Esophagus (tissue), 2 donors: ENCODE data around the gene DIO2. TPM values are rescaled to one million over a fixed set of nuclear protein-coding genes. Genes with fewer than 3 reads are reported as not detected.

Source experiments
- H3K27ac ChIP-seq, 2 donors: one replicate each; pipeline ENCODE4 v1.5.1; 2013; ENCODE audit warnings: low read depth in 2 of 2, mild to moderate bottlenecking in 2 of 2, inconsistent platforms in 1 of 2, low read length in 1 of 2, moderate library complexity in 1 of 2
- H3K27me3 ChIP-seq, 2 donors: one replicate each; pipeline ENCODE4 v1.6.1; 2013; ENCODE audit warnings: low read length in 2 of 2, control low read depth in 1 of 2, mild to moderate bottlenecking in 1 of 2; ENCODE audit not compliant: insufficient read depth in 2 of 2, control insufficient read depth in 1 of 2
- H3K36me3 ChIP-seq, 2 donors: one replicate each; pipeline ENCODE4 v1.6.1; 2013; ENCODE audit warnings: low read length in 1 of 2; ENCODE audit not compliant: control insufficient read depth in 2 of 2, insufficient read depth in 2 of 2
- H3K4me1 ChIP-seq, 2 donors: one replicate each; pipeline ENCODE4 v1.6.1; 2013; ENCODE audit warnings: low read length in 1 of 2; ENCODE audit not compliant: control insufficient read depth in 2 of 2, insufficient read depth in 2 of 2
- H3K4me3 ChIP-seq, 2 donors: one replicate each; pipeline ENCODE4 v1.5.1; 2013; ENCODE audit warnings: low read length in 2 of 2, mild to moderate bottlenecking in 2 of 2, low read depth in 1 of 2, moderate library complexity in 1 of 2
- H3K9me3 ChIP-seq, 2 donors: one replicate each; pipeline ENCODE4 v1.6.1; 2013; ENCODE audit warnings: mild to moderate bottlenecking in 2 of 2, low read depth in 1 of 2, low read length in 1 of 2, moderate library complexity in 1 of 2; ENCODE audit not compliant: control insufficient read depth in 2 of 2, insufficient read depth in 1 of 2
- WGBS, 2 donors: extraction: QIAGEN DNeasy Blood & Tissue Kit; methylation state at CpG; one replicate each; pipeline ENCODE4 v1.1.7; 2013; 5-methylcytosine and 5-hydroxymethylcytosine counted together
- polyA plus RNA-seq, 2 donors: library from polyadenylated mRNA; stranded (reverse); fragments of 200-250 nt; gene quantifications; one replicate each; pipeline ENCODE4 v1.2.3, GENCODE V29; 2013
- donor health status: healthy with polysubstance abuse.
- donor health status: Bipolar disorder and iron deficiency.

The DIO2 gene
- 10 to 100 TPM; 42.3 to 58.7 TPM for polyA plus RNA-seq

DNA sequence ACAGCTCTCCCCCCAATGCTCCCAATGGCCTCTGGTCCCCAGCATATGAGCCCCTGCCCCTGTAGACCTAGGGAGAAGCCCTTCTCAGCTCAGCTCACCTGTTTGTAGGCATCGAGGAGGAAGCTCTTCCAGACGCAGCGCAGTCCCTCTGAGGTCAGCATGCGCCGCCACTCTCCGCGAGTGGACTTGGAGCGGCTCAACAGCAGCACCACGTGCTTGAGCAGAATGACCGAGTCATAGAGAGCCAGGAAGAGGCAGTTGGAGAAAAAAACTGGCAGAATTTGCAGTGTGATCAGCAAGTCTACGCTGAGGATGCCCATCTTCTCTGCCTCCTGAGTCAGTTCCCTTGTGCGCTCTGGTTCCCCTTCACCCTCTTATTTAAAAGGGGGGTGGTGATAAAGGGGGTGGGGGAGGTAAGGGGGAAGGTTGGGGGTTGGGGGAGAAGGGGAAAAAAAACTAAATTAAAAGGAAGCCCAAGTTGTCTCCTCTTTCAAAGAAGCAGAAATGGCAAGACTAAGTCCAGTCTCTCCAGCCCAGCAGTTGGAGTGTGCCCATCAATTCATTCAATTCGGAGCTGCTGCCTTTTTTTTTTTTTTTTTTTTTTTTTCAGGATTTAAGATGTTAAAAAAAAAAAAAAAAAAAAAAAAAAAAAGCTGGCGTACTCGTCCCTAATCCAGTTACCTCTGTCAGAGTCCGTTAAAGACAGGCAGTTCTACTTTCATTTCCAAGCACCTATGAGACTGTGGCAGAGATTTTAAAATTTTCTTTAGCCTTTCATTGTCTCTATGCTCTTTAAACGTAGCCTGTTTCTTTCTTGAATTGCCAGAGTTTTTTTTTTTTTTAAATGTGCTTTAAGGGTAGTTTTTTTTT lies at the start of gene DIO2:
Gene DIO2, minus strand, starts transcription at position 352 of the 870 bp plus-strand sequence. Its CDS starts 32 bp downstream, at position 320.
- Histone ChIP-seq H3K27me3 (no peaks in the 10 kb centered on the region), H3K36me3 (peaks cover 0 to 4% of the 10 kb centered on the region in 2 donors), H3K27ac (peak within 1 kb of the TSS in 1 of 2 donors; percentile 10), H3K9me3 (no peaks in the 10 kb centered on the region), H3K4me3 (peak within 1 kb of the TSS in 1 of 2 donors; percentile 35), H3K4me1 (no peaks in the 10 kb centered on the region)
- 50 to 54% methylated on average over 17 of the region's 17 CpGs for WGBS, 2 donors

- no peaks in the 10 kb centered on the region for H3K9me3 ChIP-seq
- 72 to 74% methylated on average over 5 of the region's 5 CpGs for WGBS, 2 donors
- no peaks in the 10 kb centered on the region for H3K27me3 ChIP-seq
- H3K36me3 ChIP-seq = no peaks in the 10 kb centered on the region
- no peak overlapping the region for H3K27ac ChIP-seq
- H3K4me3 ChIP-seq = no peak overlapping the region
- no peaks in the 10 kb centered on the region for H3K4me1 ChIP-seq
Measured at GRCh38 chr14:80260645-80261044, 49.3 kb upstream of the DIO2 start.

GRCh38 chr14:80239631-80240030 lies 28.3 kb upstream of the DIO2 start:
- no peak overlapping the region for H3K4me3 ChIP-seq
- no peaks in the 10 kb centered on the region for H3K27me3 ChIP-seq
- WGBS, 2 donors = 73 to 84% methylated on average over 2 of the region's 2 CpGs
- no peaks in the 10 kb centered on the region for H3K4me1 ChIP-seq
- H3K36me3 ChIP-seq = peaks cover 0 to 3% of the 10 kb centered on the region in 2 donors
- no peak overlapping the region for H3K27ac ChIP-seq
- peaks cover 0 to 4% of the 10 kb centered on the region in 2 donors for H3K9me3 ChIP-seq

- H3K9me3 ChIP-seq = peaks cover 0 to 4% of the 10 kb centered on the region in 2 donors
- H3K27ac ChIP-seq = no peak overlapping the region
- H3K4me1 ChIP-seq = no peaks in the 10 kb centered on the region
- WGBS, 2 donors = 82 to 84% methylated on average over 3 of the region's 3 CpGs
- no peak overlapping the region for H3K4me3 ChIP-seq
- H3K27me3 ChIP-seq = no peaks in the 10 kb centered on the region
- peaks cover 0 to 3% of the 10 kb centered on the region in 2 donors for H3K36me3 ChIP-seq
Measured at GRCh38 chr14:80237143-80237542, 25.8 kb upstream of the DIO2 start.

GRCh38 chr14:80233470-80234089 lies 22.3 kb upstream of the DIO2 start:
- H3K4me1 ChIP-seq = no peaks in the 10 kb centered on the region
- H3K4me3 ChIP-seq = no peak overlapping the region
- peak overlapping the region; percentile 45 to 76 for H3K27ac ChIP-seq
- peaks cover 0 to 4% of the 10 kb centered on the region in 2 donors for H3K9me3 ChIP-seq
- H3K27me3 ChIP-seq = no peaks in the 10 kb centered on the region
- 56 to 63% methylated on average over 2 of the region's 2 CpGs for WGBS, 2 donors
- peaks cover 0 to 3% of the 10 kb centered on the region in 2 donors for H3K36me3 ChIP-seq

DNA sequence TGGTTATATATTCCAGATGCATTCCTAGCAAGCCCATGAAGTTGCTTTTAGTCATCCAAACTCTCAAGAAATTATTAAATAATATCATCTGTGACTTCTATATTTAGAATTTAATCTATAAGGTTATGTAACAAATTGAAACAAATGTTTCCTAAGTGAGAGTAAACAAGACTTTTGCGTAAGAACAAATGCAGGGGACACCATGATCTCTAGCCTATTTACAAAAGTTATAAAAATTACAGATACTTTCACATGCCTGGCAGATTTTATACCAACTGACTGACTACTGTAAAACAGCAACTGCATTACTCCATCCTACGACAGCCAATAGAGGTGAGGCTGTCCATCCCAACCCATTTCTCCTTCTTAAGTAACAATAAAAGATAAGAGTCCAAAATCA lies 20.4 kb upstream of the DIO2 start:
- Histone ChIP-seq H3K4me1 (no peaks in the 10 kb centered on the region), H3K27me3 (no peaks in the 10 kb centered on the region), H3K27ac (no peak overlapping the region), H3K36me3 (peaks cover 0 to 4% of the 10 kb centered on the region in 2 donors), H3K4me3 (no peak overlapping the region), H3K9me3 (no peaks in the 10 kb centered on the region)
- WGBS, 2 donors = 79 to 85% methylated on average over 2 of the region's 2 CpGs

DNA sequence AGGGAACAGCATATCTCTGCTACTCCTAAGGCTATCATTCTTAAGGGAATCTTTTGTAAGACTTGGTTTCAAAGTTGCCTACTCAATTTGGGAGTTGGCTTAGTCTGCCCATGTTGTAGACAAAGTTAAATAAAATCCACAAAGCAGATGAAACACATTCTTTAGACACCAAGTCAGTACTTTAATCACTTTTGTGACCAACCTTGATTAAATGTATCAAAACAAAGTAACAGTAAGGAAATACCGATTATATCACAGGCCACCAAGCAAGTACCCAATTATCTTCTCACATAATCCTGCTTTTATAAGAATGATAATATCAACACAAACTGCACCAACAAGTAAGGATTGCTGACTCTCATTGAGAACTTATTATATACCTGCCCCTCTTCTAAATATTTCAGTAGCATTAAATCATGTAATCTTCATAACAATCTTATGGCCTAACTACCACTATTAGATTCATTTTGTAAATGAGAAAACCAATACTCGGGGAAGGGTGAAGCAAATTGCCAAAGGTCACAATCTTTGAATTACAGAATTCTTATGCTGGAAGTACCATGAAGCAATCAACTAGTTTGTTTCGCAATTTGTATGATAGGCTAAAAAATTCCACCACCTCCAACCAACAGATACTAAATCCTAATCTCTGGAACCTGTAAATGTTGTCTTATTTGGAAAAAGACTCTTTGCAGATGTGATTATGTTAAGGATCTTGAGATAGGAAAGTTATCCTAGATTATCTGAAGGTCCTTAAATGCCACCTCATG lies 12.6 kb upstream of the DIO2 start:
- no peaks in the 10 kb centered on the region for H3K4me1 ChIP-seq
- H3K27me3 ChIP-seq = no peaks in the 10 kb centered on the region
- 84 to 86% methylated on average over 3 of the region's 3 CpGs for WGBS, 2 donors
- H3K4me3 ChIP-seq = no peak overlapping the region
- peaks cover 0 to 4% of the 10 kb centered on the region in 2 donors for H3K36me3 ChIP-seq
- no peak overlapping the region for H3K27ac ChIP-seq
- H3K9me3 ChIP-seq = peaks cover 0 to 2% of the 10 kb centered on the region in 2 donors

DNA sequence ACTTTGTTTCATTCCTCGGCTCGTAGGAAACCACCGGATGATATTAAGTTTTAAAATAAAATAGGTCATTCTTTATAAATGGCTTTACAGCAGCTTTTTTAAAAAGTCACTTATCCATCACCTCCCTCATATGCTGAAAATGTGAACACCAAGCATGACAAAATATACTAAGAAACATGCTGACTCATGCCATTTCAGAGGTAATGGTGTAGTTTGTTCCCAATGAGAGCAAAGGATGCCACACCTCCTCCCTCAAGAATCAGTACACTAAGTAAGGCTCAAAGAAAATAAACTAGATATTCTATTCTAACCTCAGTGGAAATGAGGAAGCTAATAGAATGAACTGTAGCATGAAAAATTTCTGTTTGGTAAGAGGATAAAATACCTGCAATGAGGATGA lies 5.5 kb upstream of the DIO2 start:
- H3K27ac ChIP-seq = no peak overlapping the region
- no peak overlapping the region for H3K4me3 ChIP-seq
- H3K27me3 ChIP-seq = no peaks in the 10 kb centered on the region
- H3K9me3 ChIP-seq = peaks cover 0 to 2% of the 10 kb centered on the region in 2 donors
- no peaks in the 10 kb centered on the region for H3K36me3 ChIP-seq
- H3K4me1 ChIP-seq = no peaks in the 10 kb centered on the region
- WGBS, 2 donors = 88 to 91% methylated on average over 3 of the region's 3 CpGs

DNA sequence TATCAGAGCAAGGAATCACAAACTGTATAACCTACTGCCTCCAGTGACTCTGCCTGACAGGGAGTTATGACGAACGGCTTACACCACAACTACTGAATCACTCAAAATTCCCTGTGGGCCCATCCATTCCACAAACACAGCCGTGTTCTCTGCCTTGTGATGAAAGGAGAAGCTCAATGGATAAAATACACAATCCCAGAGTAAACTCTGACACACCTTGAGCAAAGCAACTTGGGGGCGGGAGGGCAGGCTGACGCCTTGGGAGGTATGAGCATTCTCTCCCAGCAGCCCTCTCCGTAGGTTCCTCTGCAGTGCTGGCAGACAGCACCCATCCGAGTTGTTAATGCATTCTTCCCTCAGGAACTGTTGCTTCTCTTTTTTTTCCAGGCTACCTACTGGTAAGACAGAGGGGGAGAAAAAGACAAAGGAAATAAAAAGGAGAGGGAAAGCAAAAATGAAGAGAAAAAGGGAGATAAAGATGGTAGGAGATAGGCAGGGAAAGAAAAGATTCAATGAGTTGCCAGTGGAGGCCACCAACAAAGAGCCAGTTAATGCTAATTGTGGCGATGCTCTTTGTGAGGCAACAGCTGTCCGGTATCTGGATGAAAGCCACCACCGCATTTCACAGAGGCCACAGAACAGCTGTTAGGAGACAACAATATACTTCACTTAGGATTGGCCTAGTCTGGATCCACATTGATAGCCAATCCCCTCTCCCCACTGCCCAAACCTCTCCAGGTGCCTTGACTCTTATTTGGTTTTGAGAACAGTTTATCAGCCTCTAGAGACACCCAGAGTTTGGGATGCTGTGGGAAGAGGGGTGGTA lies 4.7 kb upstream of the DIO2 start:
- Histone ChIP-seq H3K27me3 (no peaks in the 10 kb centered on the region), H3K27ac (peak overlapping the region; percentile 40 to 68), H3K4me3 (no peak overlapping the region), H3K4me1 (no peaks in the 10 kb centered on the region), H3K36me3 (peaks cover 0 to 3% of the 10 kb centered on the region in 2 donors), H3K9me3 (peaks cover 0 to 2% of the 10 kb centered on the region in 2 donors)
- 43 to 46% methylated on average over 10 of the region's 10 CpGs for WGBS, 2 donors
